Neural cell (in vitro differentiated cells): Measurements from ENCODE around the gene ANKIB1. TPM values are rescaled to one million over a fixed set of nuclear protein-coding genes. Genes with fewer than 3 reads are reported as not detected.

ENCODE experiments used
- H2AFZ ChIP-seq: fragments of 200-600, 300-800 bp; sonication (generic), shearing (Covaris generic); 2 replicates; pipeline ENCODE4 v1.6.0; 2014; ENCODE audit warnings: low read depth, mild to moderate bottlenecking, antibody characterized with exemption, low read length, moderate library complexity
- H3F3A ChIP-seq: fragments of 200-600 bp; shearing (Covaris generic); 2 replicates; pipeline ENCODE4 v1.6.1; 2016; ENCODE audit warnings: mild to moderate bottlenecking, moderate library complexity, mixed read lengths, antibody characterized with exemption, low read length; ENCODE audit not compliant: insufficient read depth, poor library complexity, severe bottlenecking
- H3K27ac ChIP-seq: fragments of 200-600, 300-800 bp; sonication (generic), shearing (Covaris generic); 2 replicates; pipeline ENCODE4 v1.5.1; 2014; ENCODE audit warnings: mild to moderate bottlenecking, low read length, moderate library complexity
- H3K27me3 ChIP-seq: fragments of 300-800, 200-600 bp; sonication (generic), shearing (Covaris generic); 2 replicates; pipeline ENCODE4 v1.6.0; 2014; ENCODE audit warnings: mild to moderate bottlenecking, low read depth, low read length, moderate library complexity; ENCODE audit not compliant: insufficient read depth
- H3K36me3 ChIP-seq: fragments of 300-800, 200-600 bp; sonication (generic), shearing (Covaris generic); 2 replicates; pipeline ENCODE4 v1.5.1; 2014; ENCODE audit warnings: mild to moderate bottlenecking, antibody characterized with exemption, low read length, moderate library complexity; ENCODE audit not compliant: insufficient read depth
- H3K4me2 ChIP-seq: fragments of 300-800, 200-600 bp; sonication (generic), shearing (Covaris generic); 2 replicates; pipeline ENCODE4 v1.6.0; 2014; ENCODE audit warnings: mild to moderate bottlenecking, low read length
- H3K4me3 ChIP-seq: fragments of 300-800, 200-600 bp; sonication (generic), shearing (Covaris generic); 2 replicates; pipeline ENCODE4 v1.5.1; 2014; ENCODE audit warnings: mild to moderate bottlenecking, low read length, moderate library complexity
- H3K79me2 ChIP-seq: fragments of 200-600 bp; shearing (Covaris generic); replicated peaks from 2 replicates; pipeline ENCODE4 v1.6.0; 2014; ENCODE audit warnings: mild to moderate bottlenecking, low read length, moderate library complexity; ENCODE audit not compliant: insufficient read depth
- H3K9ac ChIP-seq: fragments of 300-800, 200-600 bp; sonication (generic), shearing (Covaris generic); 2 replicates; pipeline ENCODE4 v1.6.1; 2016; ENCODE audit warnings: mild to moderate bottlenecking, low read length, mixed read lengths
- H3K9me2 ChIP-seq: fragments of 200-600 bp; shearing (Covaris generic); 2 replicates; pipeline ENCODE4 v1.6.1; 2016; ENCODE audit warnings: mild to moderate bottlenecking, low read length, mixed read lengths; ENCODE audit not compliant: insufficient read depth
- H3K9me3 ChIP-seq: fragments of 200-600, 300-800 bp; sonication (generic), shearing (Covaris generic); 2 replicates; pipeline ENCODE4 v1.6.1; 2016; ENCODE audit warnings: mild to moderate bottlenecking, mixed run types, low read length, moderate library complexity, mixed read lengths
- H4K20me1 ChIP-seq: fragments of 200-600 bp; shearing (Covaris generic); 2 replicates; pipeline ENCODE4 v1.6.1; 2016; ENCODE audit warnings: mild to moderate bottlenecking, mixed run types; ENCODE audit not compliant: insufficient read depth
- EP300 ChIP-seq: fragments of 450-650 bp; conservative IDR thresholded peaks from 2 replicates; pipeline ENCODE4 v1.6.1; 2014; ENCODE audit warnings: antibody characterized with exemption, mild to moderate bottlenecking, moderate library complexity; ENCODE audit not compliant: poor library complexity, severe bottlenecking
- EZH2 ChIP-seq: fragments of 200-600, 300-800 bp; shearing (Covaris generic), sonication (generic); IDR thresholded peaks from 2 replicates; pipeline ENCODE4 v1.6.1; 2014; ENCODE audit warnings: antibody characterized with exemption, low read length, borderline replicate concordance, mild to moderate bottlenecking; ENCODE audit not compliant: insufficient read depth, poor library complexity, severe bottlenecking
- MXI1 ChIP-seq: fragments of 450-650 bp; conservative IDR thresholded peaks from 2 replicates; pipeline ENCODE4 v1.6.1; 2014; ENCODE audit warnings: antibody characterized with exemption, mild to moderate bottlenecking; ENCODE audit not compliant: poor library complexity, severe bottlenecking
- POLR2AphosphoS5 ChIP-seq: IDR thresholded peaks from 2 replicates; pipeline ENCODE4 v1.6.1; 2012
- RAD21 ChIP-seq: fragments of 450-650 bp; conservative IDR thresholded peaks from 2 replicates; pipeline ENCODE4 v1.6.1; 2014; ENCODE audit warnings: antibody characterized with exemption, mild to moderate bottlenecking, moderate library complexity
- SMC3 ChIP-seq: fragments of 450-650 bp; conservative IDR thresholded peaks from 2 replicates; pipeline ENCODE4 v1.6.1; 2014; ENCODE audit warnings: antibody characterized with exemption, mild to moderate bottlenecking, moderate library complexity; ENCODE audit not compliant: poor library complexity
- TAF1 ChIP-seq: IDR thresholded peaks from 2 replicates; pipeline ENCODE4 v1.6.1; 2012; ENCODE audit warnings: low read depth
- polyA plus RNA-seq: library from polyadenylated mRNA; depleted of rRNA; stranded (reverse); fragments of >200 nt; gene quantifications from 2 replicates; pipeline ENCODE4 v1.2.3, GENCODE V29; 2014
- TF ChIP-seq, protein P1 (sequence below): fragments of 450-650 bp; IDR thresholded peaks from 2 replicates; pipeline ENCODE4 v1.5.1; 2014; ENCODE audit warnings: antibody characterized with exemption, mild to moderate bottlenecking, moderate library complexity; ENCODE audit not compliant: poor library complexity, severe bottlenecking
- TF ChIP-seq, protein P2 (sequence below): IDR thresholded peaks from 2 replicates; pipeline ENCODE4 v1.6.1; 2012; ENCODE audit warnings: borderline replicate concordance

The ANKIB1 gene
- polyA plus RNA-seq, 1 donor from 2014 or later: 83.0 TPM

- no peaks in the 10 kb centered on the region for H4K20me1 ChIP-seq
- no peak overlapping the region for H3K9ac ChIP-seq
- no peak overlapping the region for H3K27ac ChIP-seq
- no peak for TF ChIP-seq TAF1
- no peak for TF ChIP-seq RAD21
- TF ChIP-seq, protein P1, sequence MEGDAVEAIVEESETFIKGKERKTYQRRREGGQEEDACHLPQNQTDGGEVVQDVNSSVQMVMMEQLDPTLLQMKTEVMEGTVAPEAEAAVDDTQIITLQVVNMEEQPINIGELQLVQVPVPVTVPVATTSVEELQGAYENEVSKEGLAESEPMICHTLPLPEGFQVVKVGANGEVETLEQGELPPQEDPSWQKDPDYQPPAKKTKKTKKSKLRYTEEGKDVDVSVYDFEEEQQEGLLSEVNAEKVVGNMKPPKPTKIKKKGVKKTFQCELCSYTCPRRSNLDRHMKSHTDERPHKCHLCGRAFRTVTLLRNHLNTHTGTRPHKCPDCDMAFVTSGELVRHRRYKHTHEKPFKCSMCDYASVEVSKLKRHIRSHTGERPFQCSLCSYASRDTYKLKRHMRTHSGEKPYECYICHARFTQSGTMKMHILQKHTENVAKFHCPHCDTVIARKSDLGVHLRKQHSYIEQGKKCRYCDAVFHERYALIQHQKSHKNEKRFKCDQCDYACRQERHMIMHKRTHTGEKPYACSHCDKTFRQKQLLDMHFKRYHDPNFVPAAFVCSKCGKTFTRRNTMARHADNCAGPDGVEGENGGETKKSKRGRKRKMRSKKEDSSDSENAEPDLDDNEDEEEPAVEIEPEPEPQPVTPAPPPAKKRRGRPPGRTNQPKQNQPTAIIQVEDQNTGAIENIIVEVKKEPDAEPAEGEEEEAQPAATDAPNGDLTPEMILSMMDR: no peak
- no peak for TF ChIP-seq MXI1
- TF ChIP-seq EP300: no peak
- no peak for TF ChIP-seq SMC3
- TF ChIP-seq, protein P2, sequence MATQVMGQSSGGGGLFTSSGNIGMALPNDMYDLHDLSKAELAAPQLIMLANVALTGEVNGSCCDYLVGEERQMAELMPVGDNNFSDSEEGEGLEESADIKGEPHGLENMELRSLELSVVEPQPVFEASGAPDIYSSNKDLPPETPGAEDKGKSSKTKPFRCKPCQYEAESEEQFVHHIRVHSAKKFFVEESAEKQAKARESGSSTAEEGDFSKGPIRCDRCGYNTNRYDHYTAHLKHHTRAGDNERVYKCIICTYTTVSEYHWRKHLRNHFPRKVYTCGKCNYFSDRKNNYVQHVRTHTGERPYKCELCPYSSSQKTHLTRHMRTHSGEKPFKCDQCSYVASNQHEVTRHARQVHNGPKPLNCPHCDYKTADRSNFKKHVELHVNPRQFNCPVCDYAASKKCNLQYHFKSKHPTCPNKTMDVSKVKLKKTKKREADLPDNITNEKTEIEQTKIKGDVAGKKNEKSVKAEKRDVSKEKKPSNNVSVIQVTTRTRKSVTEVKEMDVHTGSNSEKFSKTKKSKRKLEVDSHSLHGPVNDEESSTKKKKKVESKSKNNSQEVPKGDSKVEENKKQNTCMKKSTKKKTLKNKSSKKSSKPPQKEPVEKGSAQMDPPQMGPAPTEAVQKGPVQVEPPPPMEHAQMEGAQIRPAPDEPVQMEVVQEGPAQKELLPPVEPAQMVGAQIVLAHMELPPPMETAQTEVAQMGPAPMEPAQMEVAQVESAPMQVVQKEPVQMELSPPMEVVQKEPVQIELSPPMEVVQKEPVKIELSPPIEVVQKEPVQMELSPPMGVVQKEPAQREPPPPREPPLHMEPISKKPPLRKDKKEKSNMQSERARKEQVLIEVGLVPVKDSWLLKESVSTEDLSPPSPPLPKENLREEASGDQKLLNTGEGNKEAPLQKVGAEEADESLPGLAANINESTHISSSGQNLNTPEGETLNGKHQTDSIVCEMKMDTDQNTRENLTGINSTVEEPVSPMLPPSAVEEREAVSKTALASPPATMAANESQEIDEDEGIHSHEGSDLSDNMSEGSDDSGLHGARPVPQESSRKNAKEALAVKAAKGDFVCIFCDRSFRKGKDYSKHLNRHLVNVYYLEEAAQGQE: no peak
- TF ChIP-seq POLR2AphosphoS5: no peak
- no peak for TF ChIP-seq EZH2
- no peak overlapping the region for H2AFZ ChIP-seq
- no peaks in the 10 kb centered on the region for H3K79me2 ChIP-seq
- H3K9me3 ChIP-seq: no peaks in the 10 kb centered on the region
- no peak overlapping the region for H3K4me2 ChIP-seq
- H3K27me3 ChIP-seq: no peaks in the 10 kb centered on the region
- H3K36me3 ChIP-seq: peaks cover 5% of the 10 kb centered on the region
- H3K4me3 ChIP-seq: no peak overlapping the region
- no peaks in the 10 kb centered on the region for H3K9me2 ChIP-seq
- no peaks in the 10 kb centered on the region for H3F3A ChIP-seq
Observed at GRCh38 chr7:92330835-92331438, 85.2 kb downstream of the ANKIB1 start.

GRCh38 chr7:92331508-92331907 is 85.7 kb downstream of the ANKIB1 start:
- no peak overlapping the region for H3K4me2 ChIP-seq
- TF ChIP-seq, protein P1: no peak
- TF ChIP-seq EP300 (no peak), TAF1 (no peak), SMC3 (no peak), POLR2AphosphoS5 (no peak), MXI1 (no peak), RAD21 (no peak), EZH2 (no peak)
- TF ChIP-seq, protein P2: no peak
- H3K79me2 ChIP-seq: no peaks in the 10 kb centered on the region
- H2AFZ ChIP-seq: no peak overlapping the region
- H3K9me2 ChIP-seq: no peaks in the 10 kb centered on the region
- H3K27me3 ChIP-seq: no peaks in the 10 kb centered on the region
- no peaks in the 10 kb centered on the region for H3K9me3 ChIP-seq
- peaks cover 5% of the 10 kb centered on the region for H3K36me3 ChIP-seq
- H3K27ac ChIP-seq: no peak overlapping the region
- H3F3A ChIP-seq: no peaks in the 10 kb centered on the region
- H4K20me1 ChIP-seq: no peaks in the 10 kb centered on the region
- H3K9ac ChIP-seq: no peak overlapping the region
- H3K4me3 ChIP-seq: no peak overlapping the region
